GM18907 (cell line): ENCODE data around the gene ZMYND10.

Experiments used
- ATAC-seq: cut with Tn5 transposase; IDR thresholded peaks from one replicate; pipeline ENCODE4 v1.9.1; 2021; ENCODE audit warnings: mild to moderate bottlenecking, moderate library complexity; ENCODE audit not compliant: unreplicated experiment

The ZMYND10 gene

DNA sequence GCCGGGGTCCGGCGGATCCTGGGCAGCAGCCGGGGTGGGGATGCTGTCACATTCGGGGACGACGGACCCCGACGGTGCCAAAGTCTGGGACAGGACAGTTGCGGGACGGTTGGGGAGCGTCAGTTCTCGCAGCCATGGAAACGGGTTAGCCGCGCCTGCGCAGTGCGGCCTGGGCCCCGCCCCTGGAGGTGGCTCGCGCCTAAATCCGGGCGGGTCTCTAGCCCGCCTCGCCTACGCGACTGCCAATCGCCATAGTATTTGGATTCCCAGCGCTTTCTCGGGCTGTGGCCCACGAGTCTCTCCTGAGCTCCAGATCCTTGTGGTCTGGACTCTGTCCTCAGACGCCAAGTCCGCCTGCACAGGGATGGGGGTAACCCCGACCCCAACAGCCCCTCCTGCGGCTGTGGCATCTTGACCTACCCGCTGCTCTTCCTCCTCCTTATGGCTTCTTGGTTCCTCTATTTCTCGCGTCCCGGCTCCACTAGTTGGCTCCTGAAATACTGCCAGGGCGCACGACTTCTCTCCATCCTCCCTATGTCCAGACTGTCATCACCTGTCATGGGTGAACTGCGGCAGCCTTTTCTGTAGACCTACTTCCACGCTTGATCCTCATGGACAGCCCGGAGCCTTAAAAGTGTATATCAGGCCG is at the start of gene ZMYND10:
Gene ZMYND10 (minus strand): TSS at position 147 of the 649 bp plus-strand sequence. CDS start 153 bp downstream, outside the sequence.
- ATAC-seq: no peak

DNA sequence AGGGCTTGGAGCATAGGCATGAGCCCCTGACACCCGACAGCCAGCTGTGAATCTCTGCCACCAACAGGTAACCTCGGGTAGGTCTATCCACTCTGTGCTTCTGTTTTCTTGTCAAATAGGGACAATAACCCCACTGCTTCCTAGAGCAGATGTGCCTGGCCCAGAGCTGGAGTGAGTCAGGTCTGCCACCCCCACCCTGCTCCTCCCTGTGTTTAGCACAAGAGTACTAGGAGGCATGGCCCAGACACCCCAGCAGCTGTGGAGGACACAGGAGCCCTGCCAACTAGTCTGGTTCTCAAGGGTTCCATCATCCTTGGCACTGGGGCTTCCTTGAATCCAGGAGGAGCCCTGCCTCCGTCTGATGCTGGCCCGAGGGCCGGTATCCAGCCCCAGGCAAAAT is 47.5 kb upstream of the ZMYND10 start:
- ATAC-seq: no peak

DNA sequence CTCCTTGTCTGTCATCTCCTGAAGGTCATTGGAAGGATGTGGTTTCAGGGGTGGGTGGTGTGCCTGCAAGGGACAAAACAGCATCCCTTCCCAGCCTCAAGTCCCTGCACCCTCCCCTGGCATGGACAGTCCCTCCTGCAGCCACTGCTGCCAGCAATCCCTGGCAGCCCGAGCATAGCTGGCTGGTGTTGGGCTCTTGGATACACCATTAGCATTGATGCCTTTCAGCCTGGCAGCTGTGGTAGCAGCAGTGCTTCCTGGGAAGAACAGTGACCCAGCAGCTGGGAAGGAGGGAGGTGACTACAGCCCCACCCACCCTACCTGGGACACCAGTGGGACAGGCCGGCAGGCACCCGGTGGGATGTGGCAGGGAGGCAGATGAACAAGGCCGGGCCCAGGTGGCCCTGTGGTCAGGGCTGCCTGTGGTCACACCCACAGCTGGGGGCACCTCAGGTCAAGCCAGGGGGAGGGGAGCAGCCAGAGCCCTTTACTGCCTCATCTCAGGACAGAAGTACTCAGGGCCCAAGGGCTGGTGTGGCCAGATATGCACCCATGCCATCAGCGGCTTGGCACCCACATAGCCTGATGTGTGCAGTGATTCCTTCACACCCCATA is 46.7 kb upstream of the ZMYND10 start:
- ATAC-seq: no peak

DNA sequence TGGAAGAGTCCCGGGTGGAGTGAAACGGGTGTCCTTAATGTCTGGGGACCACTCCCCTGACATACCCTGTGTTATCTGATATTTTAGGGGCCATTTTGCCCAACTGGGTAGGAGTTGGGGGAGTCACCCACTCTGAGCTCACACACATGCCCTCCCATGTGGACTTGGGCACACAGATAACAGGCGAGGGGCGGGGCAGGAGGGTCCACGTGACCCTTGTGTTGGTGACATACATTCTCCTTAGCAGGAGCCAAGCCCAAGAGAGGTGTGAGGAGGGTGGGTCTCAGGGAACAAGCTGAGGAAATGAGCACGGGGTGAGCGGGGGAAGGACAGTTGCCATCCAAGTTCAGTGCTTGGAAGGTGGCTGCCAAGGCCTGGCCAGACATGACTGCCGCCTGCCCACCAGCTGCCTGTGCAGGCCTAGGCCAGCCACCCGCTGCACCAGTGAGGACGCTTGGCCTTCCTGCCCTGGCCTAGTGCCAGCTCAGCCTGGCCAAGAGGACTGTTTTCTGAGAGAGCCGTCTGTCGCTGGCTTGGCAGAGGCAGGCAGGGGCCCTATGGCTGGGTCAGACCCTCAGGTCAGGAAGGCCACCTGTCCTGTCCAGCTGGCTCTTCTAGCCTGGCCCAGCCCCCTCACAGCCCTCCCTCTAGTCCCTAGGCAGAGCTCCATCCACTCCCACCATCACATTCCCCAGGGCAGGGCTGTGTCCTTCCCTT is 45.1 kb upstream of the ZMYND10 start:
- ATAC-seq: no peak

DNA sequence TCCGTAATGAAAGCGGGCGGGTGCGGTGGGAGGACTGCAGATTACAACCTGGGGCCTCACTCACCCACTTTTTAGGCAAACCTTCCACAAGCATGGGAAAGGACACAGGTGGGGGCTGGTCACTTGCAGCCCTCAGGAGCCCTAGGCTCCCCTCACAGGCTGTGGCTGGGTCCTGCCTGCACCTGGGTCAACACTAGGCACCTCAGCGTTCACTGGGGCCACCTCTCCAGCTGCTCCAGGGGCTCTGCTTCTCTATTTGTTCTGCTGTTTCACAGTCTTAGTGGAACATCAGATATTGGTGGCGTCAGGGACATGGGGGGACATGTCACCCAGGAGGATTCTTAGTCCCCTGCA is 43.9 kb upstream of the ZMYND10 start:
- ATAC-seq: no peak

DNA sequence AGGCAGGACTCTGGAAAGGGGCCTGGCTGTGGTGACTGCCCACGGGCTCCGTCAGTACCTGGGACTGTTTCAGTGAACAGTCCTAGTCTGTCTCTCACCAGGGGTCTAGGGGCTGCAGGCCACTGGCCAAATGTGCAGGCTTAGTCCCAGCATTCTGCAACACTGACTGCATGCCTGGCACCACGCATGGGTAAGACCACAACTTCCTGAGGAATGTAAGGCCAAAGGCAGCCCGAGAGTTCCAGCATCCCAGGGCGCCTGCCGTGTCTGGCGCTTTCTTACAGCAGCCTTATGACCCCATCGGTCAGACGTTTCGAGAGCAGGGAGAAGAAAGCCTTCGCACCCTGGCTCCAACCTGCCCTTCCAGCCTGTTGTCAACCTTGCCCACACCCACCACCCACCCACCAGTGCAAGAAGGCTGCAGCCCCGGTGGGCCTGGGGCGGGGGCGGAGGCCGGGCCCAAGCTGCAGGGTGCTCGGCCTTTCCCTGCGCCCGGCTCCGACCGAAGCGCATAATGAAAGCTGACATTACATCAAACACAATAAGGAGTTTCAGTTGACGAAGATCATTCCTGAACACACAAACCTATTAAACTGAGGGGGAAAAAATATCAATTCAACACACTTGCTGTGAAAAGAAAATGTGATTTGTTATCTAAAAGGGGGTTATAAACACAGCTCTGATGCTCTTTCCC is 43.3 kb upstream of the ZMYND10 start:
- no peak for ATAC-seq

DNA sequence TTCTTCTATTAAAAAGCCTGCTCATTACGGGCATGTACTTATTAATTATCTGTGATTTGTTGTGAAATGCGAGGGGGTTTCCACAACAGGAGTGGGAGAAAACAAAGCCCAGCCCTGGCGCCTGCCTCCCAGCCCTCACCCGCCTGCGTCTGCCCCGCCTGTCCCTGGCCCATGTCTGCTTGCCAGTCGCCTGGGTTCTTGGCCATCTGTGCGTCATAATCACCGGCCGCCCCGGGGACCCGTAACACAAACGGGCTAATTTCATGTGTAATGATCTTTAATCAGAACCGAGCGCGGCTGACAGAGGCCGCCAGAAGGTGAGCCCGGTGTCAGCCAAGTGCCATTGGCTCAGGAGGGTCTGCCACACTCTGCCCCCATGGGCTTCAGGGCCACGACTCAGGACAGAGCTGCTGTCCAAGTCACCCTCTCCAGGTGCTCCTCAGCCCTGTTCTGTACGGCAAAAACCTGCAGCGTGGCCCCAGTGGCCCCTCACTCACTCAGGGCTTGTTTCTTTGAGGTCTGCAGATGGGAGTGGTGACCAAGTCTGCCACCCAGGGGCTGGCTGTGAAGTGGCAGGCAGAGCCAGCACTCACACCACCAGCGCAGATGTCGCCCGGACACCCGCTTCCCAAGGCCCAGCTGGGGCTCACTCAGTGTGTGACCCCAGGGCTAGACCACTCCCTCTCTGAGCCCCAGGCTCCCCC is 42.6 kb upstream of the ZMYND10 start:
- ATAC-seq: no peak

DNA sequence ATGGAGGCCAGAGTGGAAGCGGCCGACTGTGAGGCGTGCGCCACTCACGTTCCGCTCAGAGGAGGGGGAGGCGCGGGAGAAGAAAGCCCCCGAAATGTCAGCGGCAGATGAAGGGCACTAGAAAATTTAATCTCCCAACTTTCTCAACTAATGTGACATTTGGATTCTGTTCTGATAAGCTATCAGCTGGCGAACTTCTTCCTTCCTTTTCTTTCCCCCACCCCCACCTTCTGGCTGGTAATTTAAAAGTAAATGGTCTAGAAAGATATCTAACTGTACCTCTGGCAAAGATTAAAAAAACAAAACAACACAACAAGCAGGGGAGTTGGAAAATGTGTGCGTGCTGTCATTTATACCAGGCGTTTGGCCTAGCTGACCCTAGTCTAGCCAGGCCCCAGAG is 40.2 kb upstream of the ZMYND10 start:
- ATAC-seq: no peak

DNA sequence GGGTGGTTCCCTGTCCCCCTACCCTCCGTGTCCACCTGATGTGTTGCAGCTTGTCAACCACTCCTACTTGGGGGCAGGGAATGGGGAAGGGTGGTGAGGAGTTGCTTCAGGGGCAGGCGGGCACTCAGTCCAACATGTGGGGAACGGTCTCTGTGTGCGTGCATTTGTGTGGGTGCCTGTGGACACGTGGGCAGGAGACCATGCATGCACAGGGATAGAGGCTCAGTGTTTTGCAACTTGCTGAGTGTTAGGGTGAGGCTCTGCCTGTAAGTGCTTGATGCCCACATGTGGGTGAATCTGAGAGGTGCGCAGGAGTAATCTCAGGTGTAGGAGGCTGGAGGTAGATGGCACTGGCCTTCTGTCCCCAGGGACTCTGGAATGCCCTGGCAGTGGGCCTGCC is 38.2 kb upstream of the ZMYND10 start:
- ATAC-seq: no peak

DNA sequence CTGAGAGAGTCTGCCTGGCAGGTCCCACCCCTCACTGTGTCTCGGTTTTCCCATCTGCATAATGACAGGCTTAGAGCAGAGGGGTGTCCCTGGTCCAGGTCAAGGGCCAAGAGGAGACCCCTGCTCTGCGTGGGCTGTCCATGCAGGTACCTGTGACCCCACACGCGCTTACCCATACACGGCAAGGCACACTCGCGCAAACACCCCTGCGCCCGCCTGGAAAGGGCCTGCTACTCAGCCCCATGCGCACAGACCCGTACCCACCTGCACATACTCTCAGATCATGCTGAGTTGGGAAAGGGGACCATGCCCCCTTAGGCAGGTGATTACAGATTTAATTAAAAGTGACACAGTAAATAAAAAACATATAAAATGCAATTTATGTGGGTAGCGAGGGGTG is 37.2 kb upstream of the ZMYND10 start:
- no peak for ATAC-seq

DNA sequence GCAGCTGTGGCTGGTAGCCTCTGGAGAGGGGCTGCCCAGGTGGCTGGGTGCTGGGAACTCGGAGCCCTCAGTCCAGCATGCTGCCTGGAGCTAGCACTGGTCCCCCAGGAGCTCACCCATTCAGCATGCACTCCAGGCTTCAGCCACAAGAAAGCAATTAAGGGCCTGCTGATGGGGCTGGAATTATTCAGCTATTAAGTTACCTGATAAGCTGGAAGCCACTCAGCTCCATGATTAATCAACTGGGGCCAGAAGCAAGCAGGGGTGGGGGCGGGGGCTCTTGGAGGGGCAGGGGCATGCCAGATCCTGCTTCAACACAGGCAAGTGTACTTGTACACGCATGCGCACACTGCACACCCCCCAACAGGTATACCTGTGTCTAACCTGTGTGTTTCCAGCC is 35.9 kb upstream of the ZMYND10 start:
- ATAC-seq: no peak

DNA sequence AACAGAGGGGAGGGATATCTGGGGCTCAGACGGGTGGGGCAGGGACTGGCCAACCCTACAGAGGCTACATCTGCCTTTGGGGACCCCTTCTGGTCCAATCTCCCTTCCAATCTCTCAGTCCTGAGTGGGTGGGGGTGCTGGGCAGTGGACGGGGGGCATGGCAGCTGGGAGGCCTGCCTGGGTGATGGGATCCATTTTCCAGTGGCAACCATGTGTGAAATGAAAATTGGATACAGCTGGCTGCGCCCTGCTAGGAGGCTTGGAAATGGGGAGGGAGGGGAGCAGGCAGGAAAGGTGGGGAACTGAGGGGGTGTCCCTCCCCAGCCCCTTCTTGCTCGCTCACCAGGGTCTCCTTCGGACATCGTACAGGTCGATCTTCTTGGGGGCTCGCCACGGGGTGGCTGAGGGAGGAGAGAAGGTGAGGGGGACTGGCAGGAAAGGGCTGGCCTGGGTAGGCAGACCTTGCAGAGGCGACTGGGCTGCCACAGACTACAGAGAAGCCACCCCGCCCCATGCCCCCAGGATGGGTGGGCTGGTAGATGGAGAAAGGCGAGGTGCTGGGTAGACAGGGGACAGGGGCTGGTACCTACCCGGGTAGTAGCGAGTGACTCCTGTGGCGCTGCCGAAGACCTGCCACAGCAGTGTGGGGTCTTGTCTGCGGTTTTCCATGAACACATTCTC is 35.0 kb upstream of the ZMYND10 start:
- no peak for ATAC-seq

DNA sequence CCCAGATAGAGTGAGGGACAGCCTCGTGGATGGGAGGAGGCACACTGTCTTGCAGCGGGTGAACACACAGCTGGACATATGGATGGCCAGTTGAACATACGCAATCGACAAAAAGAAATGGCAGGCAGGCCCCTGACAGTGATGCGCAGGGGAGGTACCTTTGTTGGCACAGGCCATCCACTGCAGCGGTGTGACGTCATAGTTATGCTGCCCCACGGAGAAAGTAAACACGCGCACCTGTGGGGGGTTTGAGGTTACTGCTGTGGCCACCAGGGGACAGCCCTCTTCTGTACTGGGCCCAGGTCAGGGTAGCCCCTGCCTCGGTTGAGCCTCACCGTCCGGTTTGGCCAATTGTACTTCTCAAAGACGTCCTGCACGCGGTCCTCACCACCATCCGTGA is 33.2 kb upstream of the ZMYND10 start:
- ATAC-seq: no peak

DNA sequence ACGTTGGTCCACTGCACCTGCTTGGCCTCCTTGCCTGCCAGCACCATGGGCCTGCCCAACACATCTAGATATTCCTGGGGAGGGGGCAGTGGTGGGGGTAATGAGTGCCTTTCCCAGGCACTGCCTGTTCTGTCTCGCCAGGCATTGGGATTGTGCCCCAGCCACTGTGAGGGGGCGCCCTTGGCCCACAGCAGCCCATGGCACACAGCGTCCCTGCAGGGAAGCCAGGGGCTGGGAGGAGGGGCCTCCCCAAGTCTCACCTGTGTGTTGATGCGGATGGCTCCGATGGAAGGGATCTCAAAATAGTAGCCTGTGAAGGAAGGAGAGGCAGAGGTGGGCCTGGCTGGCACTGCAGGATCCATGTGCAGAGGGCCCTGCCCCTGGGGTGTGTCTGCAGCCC is 32.5 kb upstream of the ZMYND10 start:
- no peak for ATAC-seq

DNA sequence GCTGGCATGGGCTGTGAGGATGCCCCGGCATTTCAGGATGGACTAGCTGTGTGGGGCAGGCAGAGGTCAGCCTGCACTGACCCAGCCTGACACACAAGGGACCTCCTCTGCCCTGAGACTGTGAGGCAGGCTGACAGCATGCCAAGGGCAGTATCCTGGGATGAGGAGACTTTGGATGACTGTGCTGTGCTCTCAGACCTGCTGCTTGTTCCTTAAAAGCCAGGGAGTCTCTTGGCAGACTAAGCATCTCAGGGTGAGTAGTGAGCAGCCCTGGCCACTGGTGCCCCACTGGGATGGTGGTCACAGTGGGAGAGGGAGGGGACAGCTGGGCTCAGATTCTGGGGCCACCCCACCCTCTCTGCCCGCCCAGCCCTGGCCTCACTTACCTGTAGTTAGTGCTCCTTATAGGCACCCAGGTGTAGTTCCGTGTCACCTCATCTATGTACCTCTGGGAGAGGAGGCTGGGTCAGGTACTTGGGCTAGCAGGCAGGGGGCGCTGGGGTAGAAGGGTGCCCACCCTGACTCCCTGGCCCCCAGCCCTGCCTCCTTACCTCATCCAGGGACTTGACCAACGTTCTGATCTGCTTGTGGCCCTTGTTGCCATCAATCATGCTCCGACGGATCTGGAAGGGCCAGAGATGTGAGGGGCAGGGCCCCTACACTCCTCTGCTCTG is 29.9 kb upstream of the ZMYND10 start:
- no peak for ATAC-seq

DNA sequence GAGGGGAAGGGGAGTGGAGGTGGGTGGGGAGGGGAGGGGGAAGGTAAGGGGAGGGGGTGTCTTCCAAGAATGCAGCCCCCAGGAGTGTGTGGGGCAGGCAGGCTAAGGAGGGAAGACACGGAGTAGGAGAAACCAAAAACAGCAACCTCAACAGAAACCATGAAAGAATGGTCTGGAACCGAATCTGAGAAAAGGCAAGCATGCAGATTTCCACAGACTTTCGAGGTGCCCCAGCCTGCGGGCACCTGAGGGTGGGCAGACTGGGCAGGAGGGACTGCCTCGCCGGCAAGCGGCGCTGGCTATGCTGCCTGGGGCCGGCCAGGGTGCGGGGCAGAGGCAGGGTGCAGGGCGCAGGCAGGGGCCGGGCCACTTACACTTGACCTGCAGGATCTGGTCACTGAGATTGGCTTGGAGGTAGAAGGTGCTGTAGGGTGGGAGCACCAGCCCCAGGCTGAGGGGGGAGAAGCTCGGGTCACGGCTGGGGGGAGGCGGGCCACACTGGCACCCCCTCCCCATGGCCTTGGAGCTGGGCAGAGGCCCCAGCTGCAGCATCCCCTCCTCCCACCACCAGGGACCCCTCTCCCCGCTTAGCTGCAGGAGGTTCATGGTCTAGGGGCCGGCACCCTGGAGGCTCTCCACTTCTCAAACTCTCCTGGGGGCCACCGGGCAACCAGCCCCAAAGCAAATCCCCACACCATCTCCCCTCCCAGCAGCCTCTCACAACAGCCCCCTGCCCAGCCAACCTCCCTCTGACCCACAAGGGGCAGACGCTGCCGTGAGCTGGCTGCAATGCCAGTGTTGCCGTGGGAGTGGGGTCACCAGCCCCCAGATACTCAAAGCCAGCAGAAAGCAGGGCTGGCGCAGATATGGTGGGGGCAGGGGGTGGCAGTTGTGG is 29.1 kb upstream of the ZMYND10 start:
- no peak for ATAC-seq

DNA sequence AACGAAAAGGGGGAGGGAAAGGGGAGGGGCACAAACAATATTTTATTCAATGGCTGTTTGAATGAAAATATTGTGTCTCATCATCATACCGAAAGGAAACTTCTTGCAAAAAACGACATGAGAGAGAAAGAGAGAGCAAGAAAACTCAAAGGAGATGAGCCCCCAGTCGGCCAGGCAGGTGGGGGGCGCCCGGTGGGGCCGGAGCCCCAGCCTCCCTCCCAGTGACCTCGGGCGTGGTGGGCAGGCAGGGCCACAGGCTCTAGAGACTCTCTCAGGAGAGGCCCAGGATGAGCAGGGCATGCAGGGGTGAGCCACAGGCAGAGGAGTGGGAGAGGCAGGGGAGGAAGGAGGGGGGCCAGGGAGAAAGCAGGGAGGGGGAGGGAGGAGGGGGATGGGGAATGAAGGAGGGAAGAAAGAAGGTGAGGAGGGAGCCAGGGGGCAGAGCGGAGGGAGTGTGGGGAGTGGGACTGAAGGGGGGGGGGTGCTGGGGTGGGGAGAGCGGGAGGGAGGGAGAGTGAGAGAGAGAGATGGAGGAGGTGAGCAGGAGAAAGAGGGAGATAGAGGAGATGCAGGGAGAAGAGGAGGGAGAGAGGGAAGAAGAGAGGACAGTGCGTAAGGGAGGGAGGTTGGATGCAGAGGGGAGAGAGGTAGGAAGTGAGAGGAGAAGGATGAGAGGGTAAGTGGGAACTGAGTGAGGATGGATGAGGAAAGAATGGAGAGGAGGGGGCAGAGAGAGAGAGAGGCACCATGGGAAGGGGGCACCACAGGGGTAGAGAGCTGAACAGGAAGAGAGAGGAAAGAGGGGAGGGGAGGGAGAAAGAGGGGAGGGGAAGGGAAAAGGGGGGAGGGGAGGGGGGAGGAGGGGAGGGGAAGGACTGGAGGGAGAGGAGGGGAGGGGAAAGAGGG is 27.9 kb upstream of the ZMYND10 start:
- no peak for ATAC-seq

DNA sequence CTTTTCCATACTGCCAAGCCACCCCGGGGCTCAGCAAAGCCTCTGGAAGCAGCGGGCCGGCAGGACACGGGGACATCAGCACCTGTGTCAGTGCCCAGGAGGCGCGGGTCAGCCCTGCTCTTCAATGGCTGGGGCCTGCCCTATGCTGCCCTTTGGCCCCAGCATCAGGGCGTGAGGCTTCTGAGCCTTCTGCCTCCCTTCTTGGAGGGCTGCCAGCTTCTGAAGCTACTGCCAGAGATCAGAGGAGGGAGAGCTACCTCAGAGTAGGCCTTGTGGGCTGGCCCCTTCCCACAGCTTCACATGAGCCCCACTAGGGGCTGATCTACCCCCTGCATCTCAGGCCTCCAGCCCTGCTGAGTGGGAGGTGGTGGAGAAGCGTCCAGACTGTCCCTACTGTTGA is 26.8 kb upstream of the ZMYND10 start:
- no peak for ATAC-seq
